T47D (cell line): ENCODE results near the gene ONECUT2.

Source experiments
- DNase-seq, 2 experiments: peaks; one replicate each; pipeline versions ENCODE4 v3.0.0 to v3.0.0-alpha.2; 2011 to 2012; ENCODE audit warnings: low read depth in 1 of 2, low spot score in 1 of 2
- JUND ChIP-seq: IDR thresholded peaks from 2 replicates; pipeline ENCODE4 v1.6.1; 2012; ENCODE audit warnings: low read depth
- in situ Hi-C: cut with HindIII; loops from 2 replicates; pipeline ENCODE4 v1.10.0; 2016; ENCODE audit warnings: low sequenced_read_pairs, low pct_unique_long_range_greater_than_20kb

Gene ONECUT2

DNA sequence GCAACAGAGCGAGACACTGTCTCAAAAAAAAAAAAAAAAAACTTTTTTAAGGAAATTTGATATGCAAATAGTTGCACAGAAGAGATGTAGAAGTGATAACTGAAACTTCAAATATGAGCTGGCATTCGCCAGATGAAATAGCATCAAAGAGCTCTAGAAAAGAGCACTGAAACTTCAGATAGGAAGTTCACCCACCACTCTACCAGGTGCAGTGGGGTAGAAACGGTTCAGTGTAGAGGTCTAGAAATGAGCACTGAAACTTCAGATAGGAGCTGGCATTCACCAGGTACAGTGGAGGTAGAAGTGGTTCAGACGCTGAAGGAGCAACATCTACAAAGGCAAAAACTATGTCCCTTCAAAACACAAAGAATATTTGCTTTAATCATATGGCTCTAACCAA, 9.0 kb upstream of the ONECUT2 start:
- TF ChIP-seq JUND, result no peak
- in situ Hi-C loops, result no loop called here
- no peak for DNase-seq

GRCh38 chr18:57427429-57428201, 7.6 kb upstream of the ONECUT2 start:
- in situ Hi-C loops, result no loop called here

GRCh38 chr18:57428221-57429150, 6.7 kb upstream of the ONECUT2 start:
- DNase-seq, result no peak
- TF ChIP-seq JUND, result no peak
- in situ Hi-C loops, result no loop called here

More at GRCh38 chr18:57427429-57428201, 7.6 kb upstream of the ONECUT2 start:
- no peak for TF ChIP-seq JUND
- no peak for DNase-seq

DNA sequence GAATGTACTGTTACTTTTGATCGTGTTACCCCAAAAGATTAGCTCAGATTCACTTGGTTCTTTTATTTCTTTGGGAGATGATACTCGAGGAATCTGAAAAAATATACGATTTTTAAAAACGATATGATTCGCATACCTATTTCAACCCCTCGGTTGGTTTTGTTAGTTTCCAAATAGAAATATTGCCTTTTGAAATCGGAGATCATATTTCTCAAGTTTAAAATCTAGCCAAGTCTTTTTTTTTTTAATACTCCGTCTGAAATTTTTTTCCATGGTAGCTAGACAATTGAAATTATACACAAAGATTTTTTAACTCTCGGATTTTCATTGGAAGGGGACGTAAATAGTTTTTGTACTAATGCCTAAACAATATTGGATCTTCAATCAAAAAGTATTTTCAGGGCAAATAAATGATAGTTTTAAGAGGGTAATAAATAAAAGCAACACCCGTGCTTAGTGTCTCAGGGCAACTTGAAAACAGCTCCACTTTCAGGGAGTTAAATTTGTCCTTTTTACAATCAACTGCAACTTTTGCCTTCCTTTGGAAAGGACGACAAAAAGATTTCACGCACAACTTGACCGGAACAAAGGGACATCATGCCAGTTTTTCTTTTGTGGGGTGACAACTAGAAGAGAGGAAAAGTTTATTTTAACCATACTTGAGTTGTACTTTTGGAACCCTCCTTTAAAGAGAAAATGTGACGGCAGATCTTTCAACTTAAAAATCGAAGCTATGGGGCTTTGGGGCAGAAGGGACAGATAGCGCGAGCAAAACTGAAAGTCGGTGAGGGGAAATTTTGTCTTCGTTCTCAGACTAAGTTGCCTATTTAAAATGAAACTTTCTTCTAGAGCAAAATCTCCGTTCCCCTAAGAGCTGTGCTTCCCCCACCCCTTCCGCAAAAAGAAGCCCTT, 5.8 kb upstream of the ONECUT2 start:
- no peak for TF ChIP-seq JUND
- in situ Hi-C loops, result no loop called here

DNA sequence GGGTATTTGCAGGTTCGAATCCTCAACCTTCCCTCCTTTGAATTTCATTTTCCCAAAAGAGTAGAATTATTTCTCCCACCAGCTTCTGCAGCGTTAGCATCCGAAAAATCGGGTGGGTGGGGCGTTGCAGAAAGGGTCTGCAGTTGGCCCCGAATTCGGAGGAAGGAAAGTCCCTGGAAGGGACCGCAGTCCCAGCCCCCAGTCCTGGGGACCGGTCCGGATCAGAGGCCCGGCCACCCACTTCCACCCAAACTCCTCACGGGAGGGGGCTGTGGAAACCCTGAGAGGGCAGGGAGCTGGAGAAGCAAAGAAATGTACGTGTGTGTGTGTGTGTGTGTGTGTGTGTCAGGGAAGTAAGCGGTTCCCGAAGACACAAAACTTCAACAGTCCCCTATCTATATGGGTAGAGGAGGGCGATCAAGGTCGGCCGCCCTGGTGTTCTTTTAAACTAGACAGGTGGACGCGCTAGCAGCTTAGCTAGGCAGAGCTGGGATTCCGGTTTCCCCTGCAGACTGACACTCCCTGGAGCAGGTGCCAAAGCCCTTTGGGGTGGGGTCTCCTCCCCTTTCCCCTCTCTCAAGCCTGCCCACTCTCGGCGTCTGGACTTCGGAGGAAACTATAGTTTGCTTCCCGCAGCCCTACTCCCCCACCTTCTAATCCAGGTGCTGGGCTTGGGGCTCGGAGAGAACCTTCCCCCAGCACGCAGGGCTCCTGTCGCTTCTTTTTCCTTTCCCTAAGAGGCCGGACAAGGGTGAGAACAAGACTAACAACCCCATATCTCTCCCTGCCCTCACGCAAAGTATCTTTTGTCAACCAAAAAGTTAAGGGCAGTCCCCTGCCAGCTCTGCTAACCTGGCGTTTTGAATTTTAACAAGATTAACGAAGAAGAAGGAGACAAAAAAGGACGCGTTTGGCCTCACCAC, 4.8 kb upstream of the ONECUT2 start:
- in situ Hi-C loops, result no loop called here
- TF ChIP-seq JUND, result no peak
- DNase-seq, result no peak

More for the DNA sequence above, 5.8 kb upstream of the ONECUT2 start:
- DNase-seq, result no peak

GRCh38 chr18:57431002-57431382, 4.2 kb upstream of the ONECUT2 start:
- DNase-seq, result no peak
- in situ Hi-C loops, result no loop called here
- no peak for TF ChIP-seq JUND

DNA sequence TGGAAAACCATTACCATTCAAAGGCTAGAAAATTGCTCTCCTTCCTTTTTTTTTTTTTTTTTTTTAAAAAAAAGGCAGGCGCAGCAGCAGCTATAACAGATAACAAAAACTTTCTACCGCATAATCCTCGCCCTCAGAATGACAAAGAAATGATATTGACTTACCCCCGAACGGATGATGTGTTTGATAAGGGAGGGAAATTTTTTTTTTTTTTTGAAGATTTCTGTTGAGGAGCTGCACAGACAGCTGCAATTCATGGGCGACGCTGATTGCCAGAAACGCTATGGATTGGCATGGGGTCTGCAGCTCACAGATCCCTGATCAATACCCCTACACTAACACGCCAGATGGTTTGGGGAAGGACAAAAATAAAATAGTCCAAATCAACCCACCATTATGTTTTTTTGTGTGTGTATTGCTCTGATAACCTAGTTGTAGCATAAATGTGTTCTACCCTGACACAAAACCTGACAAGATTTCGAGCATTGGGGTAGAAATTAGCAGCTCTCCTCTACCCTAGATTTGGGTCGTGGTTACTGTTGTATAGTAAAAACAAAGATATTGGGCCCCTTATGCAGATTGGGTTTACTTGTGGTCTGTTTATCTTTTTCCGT, 3.6 kb upstream of the ONECUT2 start:
- TF ChIP-seq JUND, result no peak
- DNase-seq, result no peak
- in situ Hi-C loops, result no loop called here

DNA sequence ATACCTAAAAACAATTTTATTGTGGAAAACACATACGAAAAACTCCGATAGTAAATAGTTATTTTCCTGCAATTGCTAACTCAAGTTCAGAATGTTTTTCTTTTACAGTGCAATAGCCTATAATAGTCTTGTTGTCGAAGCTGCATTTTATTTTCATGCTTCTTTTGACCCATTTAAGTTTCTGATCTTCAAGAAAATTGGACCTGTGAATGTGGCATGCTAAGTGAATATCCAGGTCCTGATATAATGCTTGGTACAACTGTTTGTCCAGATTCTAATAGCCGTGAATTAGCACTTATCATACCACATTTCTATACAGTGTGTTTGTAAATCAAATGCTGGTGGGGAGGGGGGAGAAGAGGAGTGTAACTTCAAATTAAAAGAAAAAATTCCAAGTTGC, 3.0 kb upstream of the ONECUT2 start:
- TF ChIP-seq JUND, result no peak
- DNase-seq, result no peak
- in situ Hi-C loops, result no loop called here

- in situ Hi-C loops, result no loop called here
- no peak for DNase-seq
- TF ChIP-seq JUND, result no peak
Measured at GRCh38 chr18:57432751-57433400, 2.3 kb upstream of the ONECUT2 start.

- in situ Hi-C loops, result no loop called here
- DNase-seq, result no peak
- TF ChIP-seq JUND, result no peak
Measured at GRCh38 chr18:57433482-57433881, 1.7 kb upstream of the ONECUT2 start.
